Activated CD8-positive, alpha-beta memory T cell treated with anti-CD3 and anti-CD28 coated beads, Interleukin-2, amount 50 U/mL, for 24 hours (primary cell): ENCODE data around the gene MRPL42.

Experiments used
- DNase-seq: peaks from one replicate; pipeline ENCODE4 v3.0.0-alpha.2; 2020; ENCODE audit errors: extremely low read depth

Gene MRPL42

DNA sequence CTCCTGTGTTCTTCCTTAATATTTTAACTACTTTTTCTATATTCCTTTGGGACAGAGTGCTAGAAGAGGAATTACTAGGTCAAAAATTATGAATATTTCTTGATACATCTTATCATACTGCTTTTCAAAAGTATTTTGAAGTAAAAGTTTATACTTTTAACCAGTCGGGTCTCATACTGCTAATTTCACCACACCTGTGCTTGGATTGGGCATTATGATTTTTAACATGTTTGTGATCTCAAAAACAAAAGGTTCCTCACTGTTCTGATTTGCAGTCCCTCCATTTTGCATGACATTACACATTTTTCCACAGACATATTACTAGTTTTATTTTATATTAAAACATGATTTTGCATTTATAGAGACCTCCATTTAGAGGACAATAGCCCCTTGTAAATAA lies 32.9 kb downstream of the MRPL42 start:
- DNase-seq = no peak

- no peak for DNase-seq
Observed at GRCh38 chr12:93500667-93501066, 33.4 kb downstream of the MRPL42 start.

DNA sequence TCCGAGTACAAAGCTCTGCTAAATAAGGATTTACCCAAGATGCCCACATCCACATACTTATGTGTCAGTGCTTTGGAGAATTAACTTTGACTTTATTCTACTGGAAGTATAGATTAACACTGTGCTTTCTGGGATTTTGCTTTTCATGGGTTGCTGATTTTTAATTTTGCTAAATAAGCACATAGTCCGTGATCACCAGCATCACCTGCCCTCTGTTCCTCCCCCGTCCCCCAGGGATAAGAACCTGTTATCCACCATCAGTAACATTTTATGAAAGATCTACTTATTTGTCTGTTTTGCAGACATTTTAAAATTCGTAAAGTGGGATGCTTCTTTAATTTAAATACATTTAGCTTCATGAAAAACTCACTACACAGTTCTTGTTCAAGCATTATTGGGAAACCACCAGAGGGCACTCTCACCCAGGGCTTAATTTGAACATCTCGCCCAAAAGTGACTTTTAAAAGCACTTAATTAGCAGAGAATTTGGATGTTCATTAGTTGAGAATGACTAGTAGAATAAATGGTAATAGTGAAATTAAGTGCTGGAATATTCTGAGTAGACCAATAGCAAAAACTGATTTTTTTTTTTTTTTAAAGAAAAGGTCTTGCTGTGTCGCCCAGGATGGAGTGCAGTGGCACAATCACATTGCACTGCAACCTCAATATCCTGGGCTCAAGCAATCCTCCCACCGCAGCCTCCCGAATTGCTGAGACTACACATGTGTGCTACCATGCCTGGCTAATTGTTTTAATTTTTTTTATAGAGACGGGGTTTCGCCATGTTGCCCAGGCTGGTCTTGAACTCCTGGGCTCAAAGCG lies 35.7 kb downstream of the MRPL42 start:
- DNase-seq = peak; percentile 23

- DNase-seq = no peak
Observed at GRCh38 chr12:93507165-93507564, 39.9 kb downstream of the MRPL42 start.

GRCh38 chr12:93509506-93509905 lies 42.2 kb downstream of the MRPL42 start:
- no peak for DNase-seq

GRCh38 chr12:93514853-93515252 lies 47.5 kb downstream of the MRPL42 start:
- no peak for DNase-seq

DNA sequence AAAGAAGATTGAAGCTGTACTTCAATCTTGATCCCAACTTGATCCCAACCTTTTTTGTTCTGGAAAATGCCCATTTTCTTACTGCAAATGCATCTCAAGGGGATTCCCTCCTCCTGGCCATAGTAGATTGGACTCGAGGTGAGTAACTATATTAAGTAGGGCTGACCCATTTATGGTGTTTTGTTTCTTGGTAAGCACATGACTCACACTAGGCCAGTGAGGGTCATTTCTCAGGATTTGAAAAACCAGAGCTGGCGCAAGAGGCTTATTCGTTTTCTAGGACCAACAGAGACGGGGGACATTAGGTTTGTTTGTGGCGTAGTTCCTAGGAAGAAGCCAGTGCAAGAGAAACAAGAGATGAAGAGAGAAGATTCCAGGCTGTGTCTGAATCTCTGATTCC lies 51.4 kb downstream of the MRPL42 start:
- DNase-seq = no peak

DNA sequence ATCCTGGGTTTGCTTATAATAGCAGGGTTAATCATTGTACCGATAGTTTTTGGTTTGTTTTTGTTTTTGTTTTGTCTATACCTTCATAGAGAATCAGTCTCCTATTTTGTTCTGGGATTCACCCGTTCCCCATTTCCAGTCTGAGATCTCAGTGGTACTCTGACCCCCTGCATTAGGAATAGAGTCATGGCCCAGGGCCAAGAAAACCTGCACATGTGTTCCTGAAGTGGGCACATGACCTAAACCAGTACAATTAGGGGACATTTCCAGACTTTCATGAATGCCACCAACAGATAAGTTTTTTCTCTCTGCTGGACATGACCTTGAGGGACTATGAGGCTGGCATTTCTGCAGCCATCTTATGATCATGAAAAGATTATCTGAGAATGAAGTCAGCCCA lies 52.5 kb downstream of the MRPL42 start:
- no peak for DNase-seq

- no peak for DNase-seq
Observed at GRCh38 chr12:93520454-93520853, 53.1 kb downstream of the MRPL42 start.

GRCh38 chr12:93521225-93522080 lies 54.1 kb downstream of the MRPL42 start:
- DNase-seq = no peak

DNA sequence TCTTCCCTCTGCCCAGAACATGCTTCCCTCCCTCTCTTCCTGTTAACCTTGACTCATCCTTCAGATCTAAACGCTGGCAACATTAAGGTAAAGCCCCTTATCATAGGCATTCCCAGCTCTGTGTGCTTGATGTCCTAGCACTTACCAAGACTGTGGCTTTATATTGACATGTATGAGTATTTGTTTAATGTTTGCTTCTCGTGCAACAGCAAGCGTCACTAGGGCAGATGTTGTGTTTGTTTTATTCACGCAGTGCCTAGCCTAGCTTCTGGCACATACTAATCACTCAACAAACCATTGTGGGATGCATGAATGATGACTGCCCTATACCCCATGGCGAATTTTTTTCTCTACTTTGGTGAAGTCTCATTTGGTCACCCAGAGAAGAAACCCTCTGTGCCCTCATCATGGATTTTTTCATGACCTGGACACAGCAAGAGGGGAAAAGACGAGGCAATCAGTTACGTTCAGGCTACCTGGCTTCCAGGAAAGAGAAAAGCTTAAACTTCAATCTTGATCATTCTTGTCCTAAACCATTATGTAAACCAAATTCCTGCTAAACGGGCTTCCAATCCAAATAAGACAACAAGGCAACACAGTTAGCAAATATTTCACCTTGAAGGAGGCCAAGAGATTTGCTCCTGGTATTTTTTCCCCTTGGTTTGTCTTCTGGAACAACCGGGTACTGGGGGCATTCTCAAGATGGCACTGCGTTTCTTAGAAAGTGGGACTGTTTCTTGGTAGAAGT lies 57.2 kb downstream of the MRPL42 start:
- DNase-seq = no peak

GRCh38 chr12:93526786-93527428 lies 59.6 kb downstream of the MRPL42 start:
- no peak for DNase-seq

DNA sequence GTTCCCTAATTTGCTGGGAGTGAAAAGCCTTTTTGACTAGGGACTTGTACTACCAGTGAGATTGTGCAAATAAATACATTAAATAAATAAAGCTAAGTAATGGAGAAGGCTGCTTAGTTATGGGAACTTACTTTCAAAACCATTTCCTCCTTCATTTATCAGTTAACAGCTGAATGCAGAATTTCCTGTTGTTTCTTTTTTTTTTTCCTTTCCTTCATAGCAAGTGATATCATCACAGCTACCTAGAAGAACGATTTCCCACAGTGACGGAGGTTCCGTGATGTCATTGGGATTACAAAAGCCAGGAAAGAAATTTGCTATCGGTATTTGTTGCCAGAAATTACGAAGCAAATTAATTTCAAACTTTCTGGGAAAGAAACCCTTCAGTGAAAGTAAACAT lies 63.0 kb downstream of the MRPL42 start:
- no peak for DNase-seq

DNA sequence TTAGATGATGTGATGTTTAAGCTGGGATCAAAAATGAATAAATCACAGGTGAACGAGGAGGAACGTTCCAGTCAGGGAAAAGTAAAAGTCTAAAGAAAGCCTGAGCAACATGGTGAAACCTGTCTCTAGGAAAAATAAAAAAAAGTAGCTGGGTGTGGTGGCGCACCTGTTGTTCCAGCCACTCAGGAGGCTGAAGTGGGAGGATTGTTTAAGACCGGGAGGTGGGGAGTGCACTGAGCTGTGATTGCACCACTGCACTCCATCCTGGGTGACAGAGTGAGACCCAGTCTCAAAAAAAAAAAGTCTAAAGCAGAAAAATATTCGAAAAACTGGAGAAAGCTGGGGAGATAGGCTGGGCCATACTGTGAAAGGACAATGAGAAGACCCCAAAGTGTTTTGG lies 66.0 kb downstream of the MRPL42 start:
- no peak for DNase-seq

DNA sequence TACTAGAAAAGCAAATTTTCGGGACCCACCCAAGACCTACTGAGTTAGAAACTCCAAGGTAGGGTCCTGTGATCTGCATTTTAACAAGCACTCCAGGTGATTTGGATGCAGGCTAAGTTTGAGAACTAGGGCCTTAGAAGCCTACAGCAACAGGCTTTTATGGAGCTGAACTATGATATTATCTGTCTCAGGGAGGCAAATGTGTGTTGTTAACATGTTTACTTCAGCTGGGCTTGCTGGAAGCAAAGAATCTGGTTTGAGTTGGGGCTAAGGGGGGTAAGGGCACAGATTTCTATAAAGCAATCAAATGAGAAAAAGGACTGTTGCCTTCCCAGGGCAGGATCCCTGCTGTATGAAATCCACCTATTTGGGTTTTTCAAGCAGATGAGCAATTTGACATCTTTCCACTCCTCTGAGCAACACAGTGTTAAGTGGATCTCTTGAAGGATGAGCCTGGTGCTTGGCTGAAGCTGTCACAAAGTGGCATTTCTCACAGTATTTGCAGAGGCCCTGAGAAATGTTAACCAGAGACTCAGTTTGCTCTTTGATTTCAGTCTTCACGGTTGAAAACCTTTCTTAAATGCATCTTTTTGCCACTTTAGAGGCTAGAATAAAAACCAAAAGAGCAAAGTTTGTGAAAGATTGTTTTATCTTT lies 68.9 kb downstream of the MRPL42 start:
- DNase-seq = no peak

DNA sequence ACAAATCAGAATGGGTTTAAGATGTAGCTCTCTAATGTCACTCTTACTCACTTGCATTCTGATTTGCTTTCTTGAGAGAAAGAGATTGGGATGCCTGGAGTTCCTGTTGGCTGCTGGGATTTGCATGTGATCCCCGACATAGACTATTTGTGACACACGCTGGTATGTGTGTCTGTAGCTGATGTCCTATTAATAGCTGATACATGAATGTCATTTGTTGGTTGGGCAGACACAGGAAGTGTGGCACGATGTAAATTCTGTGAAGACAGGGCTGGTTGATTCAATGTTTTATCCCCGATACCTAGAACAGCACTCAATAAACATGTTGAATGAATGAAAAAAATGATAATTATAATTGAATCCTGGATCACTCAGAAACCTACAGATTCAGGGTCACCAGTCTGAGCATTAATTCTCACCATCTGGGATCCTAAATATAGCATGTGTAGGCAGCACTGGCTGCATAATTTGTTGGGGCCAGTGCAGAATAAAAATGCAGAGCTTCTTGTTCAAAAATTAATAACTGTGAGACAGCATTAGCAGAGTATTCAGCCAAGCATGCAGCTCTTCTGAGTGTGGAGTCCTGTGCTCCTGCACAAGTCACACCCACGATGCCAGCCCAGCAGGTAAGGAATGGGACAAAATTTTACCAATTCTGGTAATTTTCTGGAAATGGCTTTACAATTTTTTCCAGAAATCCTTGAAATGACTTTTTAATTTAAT lies 69.6 kb downstream of the MRPL42 start:
- DNase-seq = no peak

DNA sequence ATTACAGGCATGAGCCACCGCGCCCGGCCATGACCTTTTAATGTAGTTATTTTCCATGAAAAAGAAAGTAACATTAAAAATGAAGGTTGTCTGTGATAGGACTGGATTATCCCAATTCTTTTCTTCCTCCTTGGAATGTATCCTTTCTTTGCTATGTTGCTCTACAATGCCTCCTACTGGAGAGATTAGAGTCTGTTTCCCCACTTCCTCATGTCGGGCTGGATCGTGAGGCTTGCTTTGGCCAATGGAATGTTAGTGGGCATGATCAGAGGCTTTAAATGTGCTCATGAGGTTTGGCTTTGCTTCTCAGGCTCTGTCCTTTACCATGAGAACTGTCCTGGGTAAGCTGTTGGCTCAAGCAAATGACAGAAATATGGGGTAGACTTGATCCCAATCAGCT lies 70.5 kb downstream of the MRPL42 start:
- DNase-seq = no peak

- no peak for DNase-seq
Observed at GRCh38 chr12:93539821-93540220, 72.5 kb downstream of the MRPL42 start.

- no peak for DNase-seq
Observed at GRCh38 chr12:93540466-93540865, 73.2 kb downstream of the MRPL42 start.

DNA sequence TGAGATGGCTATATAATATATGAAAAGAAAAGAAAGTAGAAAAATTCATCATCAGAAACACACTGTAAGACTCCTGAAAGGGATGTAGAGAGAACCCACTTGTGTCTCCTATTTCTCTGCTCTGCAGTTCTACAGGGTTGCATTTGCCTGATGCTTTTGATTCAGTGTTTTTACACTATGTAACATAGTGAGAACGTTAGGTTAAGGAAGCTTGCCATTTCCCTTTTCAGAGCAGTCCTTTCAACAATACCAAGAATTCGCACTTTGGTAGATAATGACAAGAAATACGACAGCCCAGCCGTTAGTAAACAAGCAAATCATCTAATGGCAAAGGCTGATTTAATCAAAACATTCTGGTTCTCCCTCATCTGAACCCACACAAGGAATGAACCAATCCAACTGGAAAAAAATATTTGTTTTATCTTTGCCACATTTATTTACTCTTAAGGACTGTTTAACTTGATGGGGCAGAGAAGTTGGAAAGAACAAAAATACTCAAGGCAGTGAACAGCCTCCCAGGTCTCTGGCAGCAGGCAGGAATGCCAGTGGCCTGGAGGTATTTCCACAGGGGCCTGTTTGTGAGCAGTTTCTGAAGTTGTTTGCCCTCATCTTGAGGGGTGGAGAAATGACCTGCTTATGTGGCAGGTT lies 74.4 kb downstream of the MRPL42 start:
- DNase-seq = no peak
